ENCODE measurements around the gene IQSEC1.

Gene IQSEC1

DNA sequence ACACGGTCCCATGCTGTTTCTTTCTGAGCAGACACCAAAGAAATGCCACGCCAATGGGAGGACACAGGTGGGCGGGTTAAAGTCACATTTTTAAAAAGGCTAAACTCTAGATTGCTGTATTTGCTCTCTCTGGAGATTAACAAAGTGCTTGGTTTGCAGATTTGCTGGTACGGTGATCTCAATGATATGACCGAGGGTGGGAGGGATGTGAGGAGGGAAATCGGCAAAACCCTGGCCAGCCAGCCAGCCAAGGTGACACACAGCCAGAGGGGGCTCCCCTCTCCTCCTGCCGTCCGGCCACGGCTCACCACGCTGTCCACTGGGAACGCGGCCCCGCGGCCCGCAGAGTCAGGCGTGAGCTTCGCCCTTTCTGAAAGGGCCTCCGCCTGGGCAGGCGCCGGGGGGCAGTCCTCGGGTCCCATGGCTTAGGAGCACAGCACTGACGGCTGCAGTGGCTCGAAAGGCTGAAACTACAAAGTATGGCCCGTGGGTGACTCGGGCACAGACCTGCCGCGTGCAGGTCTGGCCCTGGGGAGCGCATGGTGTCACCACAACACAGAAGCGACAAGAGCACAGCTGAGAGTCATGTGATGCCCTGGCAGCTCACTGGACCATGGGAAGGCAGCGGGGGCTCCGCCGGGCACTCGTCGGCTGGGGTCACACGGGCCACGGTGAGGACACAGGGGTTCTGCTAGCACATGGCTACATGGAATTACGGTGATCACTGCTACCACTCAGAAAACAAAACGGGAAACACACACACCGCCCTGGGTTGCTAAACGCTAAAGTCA is 174.1 kb downstream of the IQSEC1 start:
- DNase-seq = no peak

DNA sequence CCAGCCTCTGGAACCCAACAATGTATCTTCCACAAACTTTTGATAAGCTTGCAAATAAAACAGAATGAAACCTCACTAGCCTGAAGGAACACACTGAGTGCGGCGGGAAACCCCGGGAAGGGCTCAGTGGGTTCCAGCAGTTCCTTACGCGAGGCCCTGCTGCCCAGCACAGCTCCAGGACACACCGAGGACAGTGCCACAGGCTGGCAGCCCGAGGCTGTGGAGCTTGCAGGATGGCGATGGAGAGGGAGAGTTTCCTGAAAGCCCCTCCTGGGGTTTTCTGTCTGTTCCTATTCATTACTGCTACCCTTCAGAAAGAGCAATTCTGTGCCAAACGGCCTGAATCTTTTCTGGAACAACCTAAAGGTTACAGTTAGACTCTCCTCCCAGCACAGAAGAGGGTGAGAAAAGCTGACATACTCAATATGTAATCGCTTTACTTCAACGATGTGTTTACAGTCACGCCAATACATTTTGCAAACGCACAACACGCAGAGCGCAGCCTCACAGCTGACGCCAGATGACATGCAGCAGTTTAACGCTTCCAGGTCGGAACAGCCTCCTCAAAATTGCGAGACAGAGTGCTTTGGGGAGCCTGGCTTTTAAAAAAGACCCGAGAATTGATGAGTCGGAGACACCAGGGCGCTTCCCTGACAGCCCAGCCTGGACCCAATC is 174.8 kb downstream of the IQSEC1 start:
- DNase-seq = no peak

DNA sequence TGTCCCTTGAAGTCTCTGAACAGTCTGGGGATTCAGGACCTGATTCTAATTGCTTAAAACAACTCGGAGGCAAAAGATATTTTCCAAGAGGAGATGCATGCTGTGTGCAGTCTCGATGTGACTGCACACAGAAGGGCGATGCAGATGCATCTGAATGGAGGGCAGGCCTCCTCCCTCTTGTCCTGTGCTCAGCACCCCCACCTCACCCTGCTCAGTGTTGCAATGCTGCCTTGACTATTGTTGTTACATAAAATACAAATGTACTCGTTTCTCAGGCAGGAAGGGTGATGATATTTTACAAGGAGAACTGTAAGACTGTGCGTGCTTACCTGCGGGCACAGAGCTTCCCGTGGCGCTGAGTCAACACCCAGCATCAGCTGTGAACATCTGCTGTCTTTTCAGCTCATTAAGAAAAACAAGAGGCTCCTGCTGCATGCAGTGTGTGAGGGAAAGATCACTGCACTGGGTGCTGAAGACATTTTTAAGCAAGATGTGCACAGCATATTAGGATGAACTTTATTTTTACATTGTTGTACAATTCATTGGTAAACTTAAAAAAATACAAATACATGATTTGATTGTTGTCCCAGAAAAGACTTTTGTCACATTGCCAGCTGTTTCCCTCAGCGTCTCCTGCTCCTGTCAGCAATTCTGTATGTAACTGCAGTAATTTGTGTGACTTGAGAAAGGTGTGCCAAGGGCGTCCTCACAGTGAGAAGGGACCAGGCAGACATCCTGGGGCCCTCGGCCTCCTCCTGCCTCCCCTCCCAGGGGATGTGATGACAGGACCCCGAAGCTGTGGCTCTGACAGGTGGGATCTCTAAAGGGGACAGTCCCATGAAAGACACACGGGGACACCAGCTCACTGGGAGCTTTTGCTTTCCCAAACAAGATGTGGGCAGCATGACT is 175.6 kb downstream of the IQSEC1 start:
- no peak for DNase-seq

DNA sequence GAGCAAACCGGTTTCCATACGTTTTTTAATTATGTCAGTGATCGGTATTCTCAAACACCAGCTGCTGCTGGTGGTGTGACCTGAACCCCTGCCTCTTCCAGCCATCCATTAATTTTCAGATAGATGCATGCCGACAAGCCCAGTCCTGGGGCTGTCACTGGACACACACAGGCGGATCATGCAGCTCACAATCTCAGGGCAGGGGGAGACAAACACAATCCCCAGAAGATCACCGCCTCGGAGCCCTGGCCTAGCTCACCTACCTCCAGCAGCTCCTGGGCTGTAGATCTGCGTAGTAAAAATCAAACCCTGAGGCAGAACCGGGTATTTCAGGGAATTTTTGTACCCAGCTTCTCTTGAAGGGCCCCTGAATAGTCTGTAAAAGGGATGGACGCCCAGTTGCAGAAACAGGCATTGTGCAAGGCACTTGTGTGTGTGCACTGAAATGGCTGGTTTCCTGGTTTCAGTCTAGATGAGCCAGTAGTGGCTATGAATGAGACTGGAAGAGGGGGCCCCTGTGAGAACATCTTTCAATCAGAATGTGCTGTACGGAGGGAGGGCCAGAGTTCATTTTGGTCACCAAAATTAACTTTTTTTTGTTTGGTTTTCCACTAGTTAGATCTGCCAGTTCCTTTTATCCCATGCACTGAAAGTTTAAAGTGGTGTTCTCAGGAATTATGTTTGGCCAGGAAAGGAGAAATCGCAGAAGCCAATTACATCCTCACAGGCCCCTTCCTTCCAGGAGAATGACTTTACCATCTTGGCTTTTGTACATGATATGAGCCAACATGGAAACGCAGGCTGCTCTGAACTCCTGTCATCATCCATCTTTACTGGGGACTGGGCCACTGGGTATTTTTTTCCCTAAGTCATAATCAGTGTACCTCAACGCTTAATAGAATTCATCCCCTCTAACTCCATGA is 176.9 kb downstream of the IQSEC1 start:
- DNase-seq = no peak

DNA sequence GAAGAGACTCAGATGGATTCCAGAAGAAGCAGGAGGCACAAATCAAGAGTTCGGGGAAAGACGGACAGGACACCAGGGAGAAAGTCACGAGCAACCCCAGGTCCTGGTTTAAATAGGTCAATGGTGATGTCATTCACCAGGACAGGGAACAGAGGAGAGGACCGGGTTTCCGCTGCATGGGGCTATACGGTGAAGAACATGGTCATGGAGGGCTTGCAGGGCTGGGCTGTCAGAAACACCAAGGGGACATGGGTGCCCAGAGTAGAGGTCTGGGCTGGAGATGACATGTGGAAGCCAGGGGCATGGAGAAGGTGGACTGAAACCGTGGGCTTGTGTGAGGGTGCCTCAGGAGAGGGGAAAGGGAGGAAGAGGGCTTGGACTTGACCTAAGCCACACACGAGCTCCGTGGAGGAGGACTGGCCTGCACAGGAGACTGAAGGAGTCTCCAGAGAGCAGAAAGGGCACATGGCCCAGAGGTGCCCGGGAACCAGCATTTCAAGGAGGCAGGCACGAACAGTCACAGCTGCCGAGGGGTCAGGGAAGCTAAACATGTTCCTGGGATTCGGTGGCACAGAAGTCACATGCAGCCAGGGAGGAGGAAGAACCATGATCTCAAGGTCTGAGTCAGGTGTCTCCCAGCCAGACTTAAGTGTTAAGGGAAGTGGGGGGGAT is 177.7 kb downstream of the IQSEC1 start:
- DNase-seq = no peak

DNA sequence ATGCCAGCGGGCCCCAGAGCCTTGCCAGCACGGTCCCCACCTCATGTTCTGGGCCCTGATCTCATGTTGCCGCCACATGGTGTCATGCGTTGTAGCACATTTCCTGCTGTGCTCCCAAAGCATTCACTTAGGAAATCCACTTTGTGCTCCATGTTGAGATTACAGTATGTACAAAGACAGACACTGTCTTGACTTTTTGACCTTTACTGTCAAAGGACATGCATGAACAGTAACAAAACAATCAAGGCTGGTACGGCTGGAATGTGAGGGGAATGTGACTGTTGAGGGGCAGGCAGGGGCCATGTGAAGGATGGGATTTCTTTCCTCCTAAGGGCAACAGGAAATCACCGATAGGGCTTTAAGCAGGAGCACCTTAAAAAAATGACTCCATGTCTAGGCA is 178.6 kb downstream of the IQSEC1 start:
- DNase-seq = no peak

DNA sequence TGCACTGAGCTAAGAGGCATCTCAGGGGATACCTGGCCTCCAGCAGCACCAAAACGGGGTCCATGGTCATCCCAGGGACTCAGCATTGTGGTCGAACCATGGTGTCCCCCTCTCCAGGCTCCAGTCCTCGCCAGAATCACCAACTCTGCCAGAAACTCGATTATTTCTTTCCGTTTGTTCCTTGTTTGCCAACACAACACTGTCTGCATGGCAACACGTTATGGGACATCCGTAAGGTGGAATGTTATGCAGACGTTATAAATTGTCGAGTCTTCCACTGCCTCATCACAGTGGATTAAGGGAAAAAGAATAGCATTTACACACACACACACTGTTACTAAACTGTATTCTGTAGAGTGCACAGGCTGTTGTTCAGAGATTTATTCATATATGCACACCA is 179.4 kb downstream of the IQSEC1 start:
- no peak for DNase-seq

DNA sequence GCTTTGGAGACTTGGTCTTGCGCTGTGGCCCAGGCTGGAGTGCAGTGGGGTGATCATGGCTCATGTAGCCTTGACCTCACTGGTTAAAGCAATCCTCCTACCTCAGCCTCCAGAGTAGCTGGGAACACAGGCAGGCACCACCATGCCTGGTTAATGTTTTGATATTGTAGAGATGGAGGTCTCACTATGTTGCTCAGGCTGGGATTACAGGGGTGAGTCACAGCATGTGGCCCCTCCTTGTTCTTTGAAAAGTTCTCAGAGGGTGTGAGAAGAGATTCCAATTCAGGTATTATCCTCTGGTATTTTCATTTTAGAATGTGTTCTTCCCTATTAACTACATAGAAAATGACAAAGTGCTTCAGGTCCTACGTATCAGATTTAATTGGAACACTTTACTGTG is 180.0 kb downstream of the IQSEC1 start:
- no peak for DNase-seq

DNA sequence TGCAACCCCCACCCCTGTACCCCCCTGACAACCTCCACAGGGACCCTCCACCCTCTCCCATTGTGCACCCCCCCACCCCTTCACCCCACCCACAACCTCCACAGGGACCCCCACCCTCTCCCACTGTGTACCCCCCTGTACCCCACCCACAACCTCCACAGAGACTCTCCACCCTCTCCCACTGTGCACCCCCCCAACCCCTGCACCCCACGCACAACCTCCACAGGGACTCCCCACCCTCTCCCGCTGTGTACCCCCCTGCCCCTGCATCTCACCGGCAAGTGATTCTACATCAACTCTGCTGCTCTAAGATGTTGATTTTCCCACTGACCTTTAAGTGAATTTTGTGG is 180.4 kb downstream of the IQSEC1 start:
- DNase-seq = no peak

DNA sequence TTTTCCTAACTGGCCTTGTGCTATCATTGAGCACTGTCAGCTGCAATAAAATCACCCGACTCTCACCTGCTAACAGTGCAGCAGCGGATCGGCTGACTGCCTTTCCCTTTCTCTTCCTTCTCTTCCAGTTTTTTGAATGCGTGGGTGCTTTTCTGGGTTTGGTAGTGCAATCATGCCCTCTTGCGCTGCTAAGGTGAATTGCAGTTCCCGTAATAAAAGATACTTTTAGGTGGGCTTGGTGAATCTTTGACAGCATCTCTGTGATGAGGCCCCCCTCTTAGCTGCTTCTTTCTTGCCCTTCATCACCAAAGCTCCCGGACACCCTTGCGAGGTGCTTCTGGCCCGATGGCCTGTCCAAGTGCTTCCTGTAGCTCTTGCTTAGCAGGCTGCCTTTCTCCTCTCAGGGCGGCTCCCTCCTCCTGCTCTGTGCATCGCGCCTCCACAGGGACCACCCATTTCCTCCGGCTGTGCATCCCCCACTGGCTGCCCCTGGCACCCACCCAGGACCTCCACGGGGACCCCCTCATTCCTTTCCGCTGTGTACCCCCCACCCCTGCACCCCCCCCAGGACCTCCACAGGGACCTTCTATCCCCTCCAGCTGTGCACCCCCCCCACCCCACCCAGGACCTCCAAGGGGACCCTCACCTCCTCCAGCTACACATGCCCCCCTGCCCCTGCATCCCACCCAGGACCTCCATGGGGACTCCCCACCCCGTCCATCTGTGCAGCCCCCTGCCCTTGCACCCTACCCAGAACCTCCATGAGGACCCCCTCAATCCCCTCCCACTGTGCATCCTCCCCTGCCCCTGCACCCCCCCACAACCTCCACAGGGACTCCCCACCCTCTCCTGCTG is 181.0 kb downstream of the IQSEC1 start:
- DNase-seq = no peak

DNA sequence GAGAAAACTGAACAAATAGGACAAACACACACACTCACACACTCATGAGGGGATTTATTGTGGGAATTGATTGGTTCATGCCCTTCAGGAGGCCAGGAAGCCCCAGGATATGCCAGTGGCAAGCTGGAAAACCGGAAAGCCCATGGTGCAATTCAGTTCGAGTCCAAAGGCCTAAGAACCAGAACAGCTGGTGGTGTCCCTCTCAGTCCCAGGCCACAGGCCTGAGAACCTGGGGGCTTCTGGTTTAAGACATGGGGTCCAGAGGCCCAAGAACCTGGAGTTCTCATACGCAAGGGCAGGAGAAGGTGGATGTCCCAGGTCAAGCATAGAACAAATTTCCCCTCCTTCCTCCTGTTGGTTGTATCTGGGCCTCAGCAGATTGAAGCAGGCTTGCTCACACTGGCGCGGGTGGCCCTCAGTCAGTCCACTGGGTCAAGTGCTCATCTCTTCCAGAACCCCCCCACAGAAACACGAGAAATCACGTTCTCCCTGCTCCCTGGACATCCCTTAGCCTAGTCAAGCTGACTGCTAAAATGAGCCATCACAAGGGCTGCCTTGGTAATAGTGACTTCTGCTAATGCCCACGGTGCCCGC is 181.7 kb downstream of the IQSEC1 start:
- no peak for DNase-seq

DNA sequence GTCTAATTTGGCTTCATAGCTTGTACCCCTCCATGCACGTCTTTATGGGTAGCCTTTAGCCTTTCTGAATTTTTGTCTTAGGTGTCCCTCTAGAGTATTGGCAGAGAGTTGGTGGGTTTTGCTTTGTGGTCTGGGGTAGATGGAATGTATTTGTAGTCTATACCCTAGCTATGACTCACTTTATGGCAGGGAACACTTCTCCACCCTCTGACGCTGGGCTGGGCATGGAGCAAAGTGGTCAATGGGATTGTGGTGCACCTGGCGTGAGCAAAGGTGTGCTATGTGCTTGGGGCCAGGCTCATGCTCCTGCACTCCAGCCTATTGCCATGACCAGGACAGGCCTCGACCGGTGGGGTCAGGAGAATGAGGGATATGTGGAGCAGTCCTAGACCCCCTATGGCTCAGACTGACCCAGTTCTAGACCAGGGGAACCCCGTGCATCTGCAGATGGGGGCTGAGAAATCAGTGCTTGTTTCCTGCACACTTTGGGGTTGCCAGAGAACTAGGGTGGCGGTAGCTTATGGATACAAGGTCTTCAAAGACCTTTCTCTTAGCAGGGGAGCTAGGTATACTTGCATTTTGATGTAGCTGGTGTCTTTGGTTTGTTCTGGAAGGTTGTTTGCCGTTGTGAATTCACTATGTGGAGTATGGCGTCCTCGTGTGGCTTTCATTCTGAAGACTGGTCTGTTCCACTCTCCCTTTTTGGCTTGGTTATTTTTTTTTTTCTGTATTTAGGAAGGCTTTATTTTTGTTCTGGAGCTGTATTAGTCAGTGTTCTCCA is 182.4 kb downstream of the IQSEC1 start:
- no peak for DNase-seq

DNA sequence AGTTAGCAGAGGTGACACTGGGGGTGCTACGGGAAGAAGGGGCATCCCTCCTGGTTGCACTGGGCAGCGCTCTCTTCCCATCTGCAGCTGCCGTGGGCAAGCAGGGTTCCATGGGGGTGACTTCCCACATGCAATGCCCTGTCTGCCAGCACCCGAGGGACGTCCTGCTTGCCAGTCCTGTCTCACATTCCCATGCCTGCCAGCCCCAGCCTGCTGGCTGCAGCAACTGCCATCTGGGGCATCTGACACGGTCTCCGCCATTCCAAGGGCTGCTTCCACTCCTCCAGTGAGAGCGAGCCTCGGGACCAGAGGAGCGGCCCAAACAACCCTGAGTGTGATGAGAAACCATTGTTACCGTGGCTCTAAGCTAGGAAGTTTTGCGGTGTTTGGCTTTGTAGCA is 186.5 kb downstream of the IQSEC1 start:
- no peak for DNase-seq

DNA sequence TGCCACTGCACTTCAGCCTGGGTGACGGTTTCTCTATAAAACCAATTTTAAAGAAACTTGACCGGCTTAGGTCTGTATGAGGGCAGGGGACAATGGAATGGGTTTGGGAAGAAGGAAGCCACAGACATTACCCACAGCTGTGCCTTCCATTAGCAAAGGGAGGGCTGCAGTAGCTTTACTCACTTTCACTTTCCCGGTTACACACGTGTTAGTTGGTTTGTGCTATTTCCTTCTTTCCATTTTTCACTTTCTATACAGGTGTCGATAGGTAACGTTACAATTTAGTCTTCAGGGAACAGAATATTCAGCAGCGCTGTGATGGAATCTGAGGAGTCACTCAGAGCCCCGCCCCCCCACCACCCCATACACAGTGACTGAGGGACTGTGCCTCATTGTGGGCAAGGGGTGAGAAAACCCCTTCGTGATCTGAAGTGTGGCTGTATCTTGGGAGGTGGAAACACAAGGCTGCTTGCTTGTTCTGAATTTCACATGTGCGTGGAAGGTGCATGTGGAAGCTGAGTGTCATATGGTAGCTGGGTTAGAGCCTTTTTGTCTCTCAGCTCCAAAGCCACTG is 187.0 kb downstream of the IQSEC1 start:
- no peak for DNase-seq

DNA sequence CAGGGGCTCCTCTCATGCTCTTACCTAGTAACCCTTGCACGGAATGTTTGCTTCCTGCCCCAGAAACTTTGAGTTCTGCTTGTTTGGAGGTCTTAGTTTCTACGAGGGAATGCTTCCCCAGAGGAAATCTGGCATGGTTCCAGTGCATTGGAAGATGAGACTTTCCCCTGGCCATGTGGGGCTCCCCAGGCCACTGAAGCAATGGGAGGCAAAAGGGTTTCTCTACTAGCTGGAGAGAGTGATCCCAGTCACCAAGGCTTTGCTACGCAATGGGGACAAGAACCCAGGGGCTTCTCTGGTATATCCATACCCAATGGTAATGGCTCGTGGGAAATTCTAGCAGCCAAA is 187.7 kb downstream of the IQSEC1 start:
- DNase-seq = no peak

DNA sequence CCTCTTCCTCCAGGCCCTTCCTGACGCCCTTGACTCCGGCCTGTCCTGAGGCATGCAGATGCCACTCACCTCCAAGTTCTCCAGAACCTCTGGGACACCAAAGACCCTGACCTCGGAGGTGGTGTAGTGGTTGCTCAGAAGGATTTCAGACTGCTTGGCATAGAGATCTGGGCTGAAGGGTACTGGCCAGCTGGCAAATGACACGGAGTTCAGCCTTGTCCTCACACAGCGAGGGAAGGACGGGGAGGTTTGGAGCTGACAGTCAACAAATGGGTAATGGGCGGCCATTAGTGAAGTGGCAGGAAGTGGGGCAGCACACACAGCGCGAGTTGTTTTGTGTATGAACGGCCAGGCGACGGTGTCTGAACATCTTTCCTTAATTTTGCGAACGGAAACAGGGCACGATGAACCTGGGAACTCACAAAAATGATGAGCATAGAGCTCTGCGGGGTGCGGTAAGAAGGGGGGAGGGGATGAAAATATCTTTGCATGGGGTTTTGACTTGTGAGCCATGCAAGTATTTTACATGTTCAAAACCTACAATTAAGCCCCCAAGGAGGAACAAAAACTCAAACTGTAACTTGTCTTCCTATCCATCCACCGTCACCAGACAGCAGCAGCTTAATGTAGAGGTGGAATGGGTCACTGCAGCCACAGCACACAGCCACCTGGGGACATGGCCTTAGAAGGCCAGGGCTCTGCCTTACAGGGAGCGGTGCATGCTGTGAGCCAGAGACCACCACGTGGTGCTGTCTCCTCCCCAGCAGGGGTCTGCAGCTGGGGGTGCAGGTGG is 188.2 kb downstream of the IQSEC1 start:
- DNase-seq = no peak

DNA sequence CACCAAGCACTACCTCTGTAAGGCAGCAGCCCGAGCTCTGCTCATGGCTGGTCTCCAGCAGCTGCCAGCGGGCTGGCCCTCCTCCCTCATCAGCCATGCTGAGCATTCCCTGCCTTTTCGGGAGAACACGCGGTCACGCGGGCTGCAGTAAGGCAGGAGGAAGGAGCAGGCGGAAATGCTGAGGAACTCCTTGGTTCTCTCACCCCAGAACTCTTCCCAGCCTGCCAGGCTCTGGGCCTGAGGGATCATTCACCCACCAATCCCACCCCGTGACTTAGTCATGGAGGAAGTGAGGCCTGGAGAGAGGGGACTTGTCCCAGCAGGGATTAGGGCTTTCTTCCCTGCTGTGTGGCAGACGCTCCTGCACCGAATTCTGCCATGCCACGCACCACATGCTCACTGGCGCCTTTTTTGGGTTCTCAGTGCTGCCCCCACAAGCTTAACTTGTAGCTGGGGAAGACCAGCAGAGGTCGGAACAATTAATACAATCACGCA is 189.0 kb downstream of the IQSEC1 start:
- DNase-seq = no peak
